ENCODE measurements around the gene FSIP1.

DNA sequence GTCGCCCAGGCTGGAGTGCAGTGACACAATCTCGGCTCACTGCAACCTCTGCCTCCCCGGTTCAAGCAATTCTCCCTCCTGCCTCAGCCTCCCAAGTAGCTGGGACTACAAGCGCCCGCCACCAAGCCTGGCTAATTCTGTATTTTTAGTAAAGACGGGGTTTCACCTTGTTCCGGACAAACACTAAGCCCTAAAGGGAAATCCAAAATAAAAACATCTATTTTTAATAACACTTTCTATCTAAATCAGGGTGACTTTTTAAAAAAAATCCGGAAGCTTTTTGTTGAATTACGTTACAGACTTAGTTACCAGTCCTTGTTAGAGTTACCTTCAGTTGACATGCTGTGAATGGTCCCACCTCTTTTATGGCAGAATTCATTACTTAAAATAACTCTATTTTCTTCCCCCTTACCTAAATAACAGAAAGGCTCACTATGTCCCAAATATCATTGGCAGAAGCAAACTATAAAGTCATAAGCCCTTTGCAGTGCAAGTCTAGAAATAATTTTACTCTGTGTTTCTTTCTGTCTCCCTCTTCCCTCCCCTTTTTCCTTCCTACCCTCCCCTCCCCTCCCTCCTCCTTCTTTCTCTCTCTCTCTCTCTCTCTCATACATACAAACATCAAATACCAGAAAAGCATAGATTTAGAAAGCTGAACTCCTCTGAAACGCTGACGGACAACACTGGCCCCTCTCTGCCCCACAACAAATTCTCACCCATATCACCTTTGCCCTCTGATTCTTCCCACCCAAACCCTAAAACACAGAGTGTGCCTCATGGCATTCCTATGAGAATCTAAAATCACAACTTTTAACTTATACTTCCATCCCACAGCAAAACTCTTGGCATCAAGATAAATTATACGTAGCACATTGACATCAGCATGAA is 183.4 kb downstream of the FSIP1 start:
- TF ChIP-seq CTCF (IDR thresholded peaks at IDR 0.05) (no peak), POLR2A (IDR thresholded peaks at IDR 0.05; ENCODE audit: low read depth) (no peak), POLR2AphosphoS5 (IDR thresholded peaks at IDR 0.05) (peak in 1 of 2 donors; percentile 1), EP300 (IDR thresholded peaks at IDR 0.05) (no peak)
